Panc1 (cell line): ENCODE measurements around the gene AMN1. TPM values are rescaled to one million over a fixed set of nuclear protein-coding genes. Genes with fewer than 3 reads are reported as not detected.
A peak's percentile ranks its signal among the peaks of the same experiment; 100 is the strongest.
"Not testable (repeated sequence)": the region's sequence is repeated elsewhere in the genome, so short reads cannot be mapped to it uniquely, and the experiment has no call there.

ENCODE experiments used
- ATAC-seq: fragments of 200-7000 bp; cut with Tn5 transposase; 2 replicates; pipeline ENCODE4 v1.9.1; 2020; ENCODE audit warnings: mild to moderate bottlenecking, moderate library complexity
- BruUV-seq: library from RNA; stranded (reverse); fragments of 400-500 nt; replicated peaks from 2 replicates; lab custom pipeline; 2021; lab: Mats Ljungman, UMichigan
- CTCF ChIA-PET: fragments of 300-600 bp; sonication (Branson Sonifier 250); formaldehyde crosslinking; loops from one replicate; lab custom pipeline; 2022; ENCODE audit warnings: antibody characterized with exemption; lab: Charles Lee
- POLR2A ChIA-PET: fragments of 300-600 bp; sonication (Branson Sonifier 250); formaldehyde crosslinking; loops from one replicate; lab custom pipeline; 2022; ENCODE audit warnings: antibody characterized with exemption; lab: Charles Lee
- DNase-seq: peaks from one replicate; pipeline ENCODE4 v3.0.0-alpha.2; 2010; ENCODE audit warnings: low read depth, low spot score
- H3K27ac ChIP-seq: 2 replicates; pipeline ENCODE4 v1.5.1; 2011; ENCODE audit warnings: mild to moderate bottlenecking, low read length, inconsistent platforms
- H3K27me3 ChIP-seq: fragments of 200-500 bp; sonication (Bioruptor generic); 2 replicates; pipeline ENCODE4 v1.6.0; 2014; ENCODE audit warnings: low read length, inconsistent platforms; ENCODE audit not compliant: control insufficient read depth, insufficient read depth
- H3K36me3 ChIP-seq: fragments of 200-500 bp; sonication (Bioruptor generic); 2 replicates; pipeline ENCODE4 v1.5.1; 2014; ENCODE audit warnings: inconsistent platforms, mild to moderate bottlenecking, low read length, moderate library complexity; ENCODE audit not compliant: control insufficient read depth, insufficient read depth
- H3K4me1 ChIP-seq: 2 replicates; pipeline ENCODE4 v1.5.1; 2011; ENCODE audit warnings: inconsistent platforms, mild to moderate bottlenecking, low read length, moderate library complexity; ENCODE audit not compliant: control insufficient read depth, insufficient read depth
- H3K4me3 ChIP-seq, 2 experiments: 2 replicates each; pipeline ENCODE4 v1.5.1; 2011 to 2012; ENCODE audit warnings: low read depth in 2 of 2, low read length in 2 of 2, mild to moderate bottlenecking in 2 of 2, inconsistent platforms in 1 of 2, moderate library complexity in 1 of 2
- H3K9me3 ChIP-seq: fragments of 200-500 bp; sonication (Bioruptor generic); 2 replicates; pipeline ENCODE4 v1.5.1; 2014; ENCODE audit warnings: low read depth, mild to moderate bottlenecking, inconsistent platforms, low read length, moderate library complexity; ENCODE audit not compliant: control insufficient read depth, insufficient read depth
- POLR2AphosphoS5 ChIP-seq: IDR thresholded peaks from 2 replicates; pipeline ENCODE4 v1.6.1; 2012; ENCODE audit warnings: mild to moderate bottlenecking, low read depth, low read length, moderate library complexity
- TCF7L2 ChIP-seq: IDR thresholded peaks from 2 replicates; pipeline ENCODE4 v1.6.1; 2011; ENCODE audit warnings: mild to moderate bottlenecking, low read depth, low read length, inconsistent platforms
- in situ Hi-C: cut with HindIII; loops from 2 replicates; pipeline ENCODE4 v1.10.0; 2016; ENCODE audit warnings: low sequenced_read_pairs, low pct_unique_long_range_greater_than_20kb
- intact Hi-C: fragments of 100-400 bp; cut with micrococcal nuclease; formaldehyde crosslinking; loops from one replicate; pipeline ENCODE4 v1.10.0; 2022; ENCODE audit not compliant: unreplicated experiment
- total RNA-seq: library from RNA; stranded (reverse); gene quantifications from one replicate; pipeline ENCODE4 v1.2.1, GENCODE V29; 2021; ENCODE audit not compliant: unreplicated experiment
- TF ChIP-seq, protein P1 (sequence below): fragments of 450-650 bp; IDR thresholded peaks from 2 replicates; pipeline ENCODE4 v1.5.1; 2017; ENCODE audit warnings: mild to moderate bottlenecking
- TF ChIP-seq, protein P2 (sequence below), 2 experiments: IDR thresholded peaks; 2 replicates each; pipeline ENCODE4 v1.6.1; 2011 to 2012; ENCODE audit warnings: low read depth in 2 of 2, control low read depth in 1 of 2, low read length in 1 of 2, mild to moderate bottlenecking in 1 of 2, moderate library complexity in 1 of 2; ENCODE audit not compliant: insufficient read depth in 1 of 2

AMN1 gene
- total RNA-seq, 1 experiment from 2014 or later, result 16.4 TPM

DNA sequence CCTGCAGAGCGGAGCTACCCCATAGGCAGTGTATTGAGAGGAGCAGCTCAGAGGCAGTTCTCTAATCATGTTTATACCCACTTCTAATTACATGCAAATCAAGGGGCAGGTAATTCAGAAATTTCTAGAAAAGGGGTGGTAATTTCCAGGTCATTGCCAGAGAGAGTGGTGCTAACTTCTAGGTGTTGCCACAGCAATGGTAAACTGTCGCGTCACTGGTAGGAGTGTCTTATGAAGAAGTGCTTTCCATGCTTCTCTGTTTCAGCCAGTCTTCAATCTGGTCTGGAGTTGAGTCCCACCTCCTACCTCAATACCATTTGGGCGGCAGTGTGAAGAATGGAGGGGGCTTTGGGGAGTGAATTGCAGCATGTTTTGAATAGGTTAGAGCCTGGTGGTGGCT, 8.5 kb upstream of the AMN1 start:
- H3K9me3 ChIP-seq, result no peaks in the 10 kb centered on the region
- no peak for ATAC-seq
- ChIA-PET POLR2A (no interaction called here), CTCF (no interaction called here)
- no peak overlapping the region; the same call in 1 of the 2 replicates for H3K27ac ChIP-seq
- peaks cover 7% of the 10 kb centered on the region for H3K4me1 ChIP-seq
- H3K4me3 ChIP-seq, result no peak overlapping the region
- DNase-seq, result no peak
- no TSS peak for BruUV-seq
- no peak for TF ChIP-seq POLR2AphosphoS5
- TF ChIP-seq TCF7L2, result no peak
- TF ChIP-seq, protein P1, sequence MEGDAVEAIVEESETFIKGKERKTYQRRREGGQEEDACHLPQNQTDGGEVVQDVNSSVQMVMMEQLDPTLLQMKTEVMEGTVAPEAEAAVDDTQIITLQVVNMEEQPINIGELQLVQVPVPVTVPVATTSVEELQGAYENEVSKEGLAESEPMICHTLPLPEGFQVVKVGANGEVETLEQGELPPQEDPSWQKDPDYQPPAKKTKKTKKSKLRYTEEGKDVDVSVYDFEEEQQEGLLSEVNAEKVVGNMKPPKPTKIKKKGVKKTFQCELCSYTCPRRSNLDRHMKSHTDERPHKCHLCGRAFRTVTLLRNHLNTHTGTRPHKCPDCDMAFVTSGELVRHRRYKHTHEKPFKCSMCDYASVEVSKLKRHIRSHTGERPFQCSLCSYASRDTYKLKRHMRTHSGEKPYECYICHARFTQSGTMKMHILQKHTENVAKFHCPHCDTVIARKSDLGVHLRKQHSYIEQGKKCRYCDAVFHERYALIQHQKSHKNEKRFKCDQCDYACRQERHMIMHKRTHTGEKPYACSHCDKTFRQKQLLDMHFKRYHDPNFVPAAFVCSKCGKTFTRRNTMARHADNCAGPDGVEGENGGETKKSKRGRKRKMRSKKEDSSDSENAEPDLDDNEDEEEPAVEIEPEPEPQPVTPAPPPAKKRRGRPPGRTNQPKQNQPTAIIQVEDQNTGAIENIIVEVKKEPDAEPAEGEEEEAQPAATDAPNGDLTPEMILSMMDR, result no peak
- no peaks in the 10 kb centered on the region for H3K27me3 ChIP-seq
- intact Hi-C loops (no loop called here), in situ Hi-C loops (no loop called here)
- H3K36me3 ChIP-seq, result no peaks in the 10 kb centered on the region

DNA sequence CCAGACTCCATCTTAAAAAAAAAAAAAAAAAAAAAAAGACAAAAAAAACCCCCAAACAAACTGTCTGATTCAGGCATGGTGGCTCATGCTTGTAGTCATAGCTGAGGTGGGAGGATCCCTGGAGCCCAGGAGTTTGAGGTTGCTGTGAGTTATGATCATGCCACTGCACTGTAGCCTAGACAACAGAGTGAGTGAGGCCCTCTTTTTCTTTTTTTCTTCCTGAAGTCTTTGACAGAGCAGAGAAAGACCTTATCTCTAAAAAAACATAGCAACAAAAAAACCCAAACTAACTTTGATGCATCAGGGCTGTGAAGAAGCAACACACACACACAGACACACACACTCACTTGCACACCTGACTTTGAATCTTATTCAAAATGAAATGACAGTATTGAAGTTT, 7.7 kb upstream of the AMN1 start:
- peak; percentile 20; the same call in 1 of the 2 replicates for ATAC-seq
- CTCF ChIA-PET, result no interaction called here
- no peak for DNase-seq

DNA sequence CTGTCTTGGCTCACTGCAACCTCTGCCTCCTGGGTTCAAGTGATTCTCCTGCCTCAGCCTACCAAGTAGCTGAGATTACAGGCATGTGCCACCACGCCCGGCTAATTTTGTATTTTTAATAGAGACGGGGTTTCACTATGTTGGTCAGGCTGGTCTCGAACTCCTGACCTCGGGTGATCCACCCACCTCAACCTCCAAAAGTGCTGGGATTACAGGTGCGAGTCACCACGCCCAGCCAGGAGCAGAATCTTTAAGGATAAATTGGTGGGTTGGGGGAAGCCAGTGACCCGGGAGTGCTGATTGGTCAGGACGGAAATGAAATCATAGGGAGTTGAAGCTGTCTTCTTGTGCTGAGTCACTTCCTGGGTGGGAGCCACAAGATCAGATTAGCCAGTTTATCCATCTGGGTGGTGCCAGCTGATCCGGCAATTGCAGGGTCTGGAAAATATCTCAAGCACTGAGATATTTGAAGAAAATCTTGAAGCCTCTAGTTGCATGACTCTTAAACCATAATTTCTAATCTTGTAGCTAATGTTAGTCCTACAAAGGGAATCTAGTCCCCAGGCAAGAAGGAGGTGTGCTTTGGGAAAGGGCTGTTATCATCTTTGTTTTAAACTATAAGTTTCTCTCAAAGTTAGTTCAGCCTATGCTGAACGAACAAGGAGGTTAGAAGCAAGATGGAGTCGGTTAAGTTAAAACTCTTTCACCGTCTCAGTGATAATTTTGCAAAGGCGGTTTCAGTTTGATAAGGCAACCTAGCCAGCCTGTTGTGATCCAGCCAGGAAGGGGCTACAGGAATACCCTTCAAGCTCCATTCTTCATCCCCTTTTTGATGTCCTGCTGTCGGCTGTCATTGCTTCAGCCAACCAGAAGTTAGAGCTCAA, 5.0 kb upstream of the AMN1 start:
- H3K4me3 ChIP-seq, BruUV-seq, DNase-seq, in situ Hi-C loops, H3K36me3 ChIP-seq, H3K9me3 ChIP-seq, POLR2A ChIA-PET, H3K27me3 ChIP-seq, ATAC-seq, intact Hi-C loops: not testable (repeated sequence)
- peak overlapping the region; percentile 83 for H3K27ac ChIP-seq
- peaks cover 12% of the 10 kb centered on the region for H3K4me1 ChIP-seq
- CTCF ChIA-PET, result interaction anchor here (0.7 to 1.3 kb wide), 2 partner anchors 39 to 81 kb away, joined by 3 to 4 read pairs; no protein-coding TSS in a partner anchor

More for the DNA sequence above, 7.7 kb upstream of the AMN1 start:
- no TSS peak for BruUV-seq
- Histone ChIP-seq H3K4me3 (no peak overlapping the region), H3K27ac (no peak overlapping the region), H3K9me3 (no peaks in the 10 kb centered on the region), H3K27me3 (no peaks in the 10 kb centered on the region), H3K4me1 (peaks cover 7% of the 10 kb centered on the region), H3K36me3 (no peaks in the 10 kb centered on the region)
- intact Hi-C loops, result no loop called here
- in situ Hi-C loops, result no loop called here
- no peak for TF ChIP-seq TCF7L2
- TF ChIP-seq, protein P2, sequence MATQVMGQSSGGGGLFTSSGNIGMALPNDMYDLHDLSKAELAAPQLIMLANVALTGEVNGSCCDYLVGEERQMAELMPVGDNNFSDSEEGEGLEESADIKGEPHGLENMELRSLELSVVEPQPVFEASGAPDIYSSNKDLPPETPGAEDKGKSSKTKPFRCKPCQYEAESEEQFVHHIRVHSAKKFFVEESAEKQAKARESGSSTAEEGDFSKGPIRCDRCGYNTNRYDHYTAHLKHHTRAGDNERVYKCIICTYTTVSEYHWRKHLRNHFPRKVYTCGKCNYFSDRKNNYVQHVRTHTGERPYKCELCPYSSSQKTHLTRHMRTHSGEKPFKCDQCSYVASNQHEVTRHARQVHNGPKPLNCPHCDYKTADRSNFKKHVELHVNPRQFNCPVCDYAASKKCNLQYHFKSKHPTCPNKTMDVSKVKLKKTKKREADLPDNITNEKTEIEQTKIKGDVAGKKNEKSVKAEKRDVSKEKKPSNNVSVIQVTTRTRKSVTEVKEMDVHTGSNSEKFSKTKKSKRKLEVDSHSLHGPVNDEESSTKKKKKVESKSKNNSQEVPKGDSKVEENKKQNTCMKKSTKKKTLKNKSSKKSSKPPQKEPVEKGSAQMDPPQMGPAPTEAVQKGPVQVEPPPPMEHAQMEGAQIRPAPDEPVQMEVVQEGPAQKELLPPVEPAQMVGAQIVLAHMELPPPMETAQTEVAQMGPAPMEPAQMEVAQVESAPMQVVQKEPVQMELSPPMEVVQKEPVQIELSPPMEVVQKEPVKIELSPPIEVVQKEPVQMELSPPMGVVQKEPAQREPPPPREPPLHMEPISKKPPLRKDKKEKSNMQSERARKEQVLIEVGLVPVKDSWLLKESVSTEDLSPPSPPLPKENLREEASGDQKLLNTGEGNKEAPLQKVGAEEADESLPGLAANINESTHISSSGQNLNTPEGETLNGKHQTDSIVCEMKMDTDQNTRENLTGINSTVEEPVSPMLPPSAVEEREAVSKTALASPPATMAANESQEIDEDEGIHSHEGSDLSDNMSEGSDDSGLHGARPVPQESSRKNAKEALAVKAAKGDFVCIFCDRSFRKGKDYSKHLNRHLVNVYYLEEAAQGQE (IDR thresholded peaks at IDR 0.05; ENCODE audit: insufficient read depth in 1 of 2, low read depth in 2 of 2, low read length in 1 of 2), result no peak
- TF ChIP-seq, protein P1, result no peak
- POLR2A ChIA-PET, result interaction anchor here (0.6 kb wide), 1 partner anchor 75 kb away, joined by 14 read pairs; no protein-coding TSS in a partner anchor
